ENCODE measurements around the gene RHD.
A peak's percentile ranks its signal among the peaks of the same experiment; 100 is the strongest.

RHD gene

GRCh38 chr1:25338188-25338981 lies 66.1 kb downstream of the RHD start, which contains the start of gene TMEM50A:
TMEM50A (plus strand) TSS chr1:25338334; CDS start chr1:25340487, 2,153 bp downstream.
- Histone ChIP-seq H3K4me1 (ENCODE audit: control extremely low read depth in 1 of 4, control insufficient read depth in 4 of 4, insufficient read depth in 4 of 4, low read length in 3 of 4) (peaks cover 8 to 17% (median 11%) of the 10 kb centered on the region in 4 experiments), H3K9me3 (ENCODE audit: control extremely low read depth in 1 of 5, control insufficient read depth in 4 of 5, insufficient read depth in 2 of 5, low read depth in 1 of 5, low read length in 4 of 5) (no peaks in the 10 kb centered on the region), H3K27me3 (replicated peaks in 2 of 5; ENCODE audit: control insufficient read depth in 4 of 5, insufficient read depth in 5 of 5, low read length in 4 of 5) (no peaks in the 10 kb centered on the region), H3K27ac (ENCODE audit: insufficient read depth in 1 of 2, low read depth in 1 of 2, low read length in 2 of 2, poor library complexity in 1 of 2, severe bottlenecking in 2 of 2) (peak within 1 kb of the TSS; percentile 79 to 92), H3K36me3 (ENCODE audit: control insufficient read depth in 4 of 4, insufficient read depth in 4 of 4, low read length in 3 of 4) (peaks cover 1 to 7% (median 4%) of the 10 kb centered on the region in 4 experiments), H3K4me3 (ENCODE audit: control insufficient read depth in 1 of 7, extremely low read depth in 1 of 7, insufficient read depth in 4 of 7, low read depth in 2 of 7, low read length in 6 of 7) (peak within 1 kb of the TSS; percentile 75 to 95 (median 93))
- DNase-seq = peak; percentile 79 to 91 (median 89)
- ChIA-PET POLR2A (interaction anchor here (1.0 to 1.7 kb wide), 2 partner anchors 91 to 98 kb away, joined by 4 read pairs; partner anchors contain the start of gene RSRP1), CTCF (no interaction called here)
- under 1% methylated on average over 27 of the region's 75 CpGs for WGBS (ENCODE audit: insufficient coverage)

GRCh38 chr1:25338986-25339385 lies 66.7 kb downstream of the RHD start:
- ChIA-PET CTCF (no interaction called here), POLR2A (interaction anchor here (0.5 to 1.7 kb wide), 3 partner anchors 13 to 99 kb away, joined by 4 to 5 read pairs (median 4); partner anchors contain the start of gene RSRP1)
- Histone ChIP-seq H3K36me3 (ENCODE audit: control insufficient read depth in 4 of 4, insufficient read depth in 4 of 4, low read length in 3 of 4) (peaks cover 3 to 13% (median 8%) of the 10 kb centered on the region in 4 experiments), H3K4me3 (ENCODE audit: control insufficient read depth in 1 of 7, extremely low read depth in 1 of 7, insufficient read depth in 4 of 7, low read depth in 2 of 7, low read length in 6 of 7) (peak overlapping the region in 6 of 7 experiments; percentile 75 to 95 (median 90)), H3K27me3 (replicated peaks in 2 of 5; ENCODE audit: control insufficient read depth in 4 of 5, insufficient read depth in 5 of 5, low read length in 4 of 5) (no peaks in the 10 kb centered on the region), H3K27ac (ENCODE audit: insufficient read depth in 1 of 2, low read depth in 1 of 2, low read length in 2 of 2, poor library complexity in 1 of 2, severe bottlenecking in 2 of 2) (peak overlapping the region; percentile 79 to 92), H3K9me3 (ENCODE audit: control extremely low read depth in 1 of 5, control insufficient read depth in 4 of 5, insufficient read depth in 2 of 5, low read depth in 1 of 5, low read length in 4 of 5) (no peaks in the 10 kb centered on the region), H3K4me1 (ENCODE audit: control extremely low read depth in 1 of 4, control insufficient read depth in 4 of 4, insufficient read depth in 4 of 4, low read length in 3 of 4) (peaks cover 8 to 17% (median 11%) of the 10 kb centered on the region in 4 experiments)
- WGBS (ENCODE audit: insufficient coverage) = 0% methylated on average over 5 of the region's 6 CpGs
- DNase-seq = peak in 2 of 3 donors; percentile 45 to 50

GRCh38 chr1:25341746-25342145 lies 69.4 kb downstream of the RHD start:
- Histone ChIP-seq H3K27ac (ENCODE audit: insufficient read depth in 1 of 2, low read depth in 1 of 2, low read length in 2 of 2, poor library complexity in 1 of 2, severe bottlenecking in 2 of 2) (no peak overlapping the region), H3K9me3 (ENCODE audit: control extremely low read depth in 1 of 5, control insufficient read depth in 4 of 5, insufficient read depth in 2 of 5, low read depth in 1 of 5, low read length in 4 of 5) (no peaks in the 10 kb centered on the region)
- POLR2A ChIA-PET = no interaction called here

GRCh38 chr1:25342846-25343245 lies 70.5 kb downstream of the RHD start:
- H3K36me3 ChIP-seq (ENCODE audit: control insufficient read depth in 4 of 4, insufficient read depth in 4 of 4, low read length in 3 of 4) = peaks cover 6 to 30% (median 23%) of the 10 kb centered on the region in 4 experiments
- no peak for DNase-seq
- H3K27ac ChIP-seq (ENCODE audit: insufficient read depth in 1 of 2, low read depth in 1 of 2, low read length in 2 of 2, poor library complexity in 1 of 2, severe bottlenecking in 2 of 2) = no peak overlapping the region
- CTCF ChIA-PET = interaction anchor here (0.8 to 1.5 kb wide), 2 partner anchors 103 to 1021 kb away, joined by 3 to 5 read pairs; no protein-coding TSS in a partner anchor
- no peaks in the 10 kb centered on the region for H3K9me3 ChIP-seq (ENCODE audit: control extremely low read depth in 1 of 5, control insufficient read depth in 4 of 5, insufficient read depth in 2 of 5, low read depth in 1 of 5, low read length in 4 of 5)
- POLR2A ChIA-PET = no interaction called here
- no CpG with 5 or more reads among the region's 1 CpG for WGBS (ENCODE audit: insufficient coverage)
- H3K27me3 ChIP-seq (replicated peaks in 2 of 5; ENCODE audit: control insufficient read depth in 4 of 5, insufficient read depth in 5 of 5, low read length in 4 of 5) = no peaks in the 10 kb centered on the region
- H3K4me3 ChIP-seq (ENCODE audit: control insufficient read depth in 1 of 7, extremely low read depth in 1 of 7, insufficient read depth in 4 of 7, low read depth in 2 of 7, low read length in 6 of 7) = no peak overlapping the region
- peaks cover 8 to 17% (median 11%) of the 10 kb centered on the region in 4 experiments for H3K4me1 ChIP-seq (ENCODE audit: control extremely low read depth in 1 of 4, control insufficient read depth in 4 of 4, insufficient read depth in 4 of 4, low read length in 3 of 4)

More at GRCh38 chr1:25341746-25342145, 69.4 kb downstream of the RHD start:
- Histone ChIP-seq H3K4me1 (ENCODE audit: control extremely low read depth in 1 of 4, control insufficient read depth in 4 of 4, insufficient read depth in 4 of 4, low read length in 3 of 4) (peaks cover 8 to 17% (median 11%) of the 10 kb centered on the region in 4 experiments), H3K4me3 (ENCODE audit: control insufficient read depth in 1 of 7, extremely low read depth in 1 of 7, insufficient read depth in 4 of 7, low read depth in 2 of 7, low read length in 6 of 7) (no peak overlapping the region), H3K36me3 (ENCODE audit: control insufficient read depth in 4 of 4, insufficient read depth in 4 of 4, low read length in 3 of 4) (peaks cover 6 to 26% (median 18%) of the 10 kb centered on the region in 4 experiments), H3K27me3 (replicated peaks in 2 of 5; ENCODE audit: control insufficient read depth in 4 of 5, insufficient read depth in 5 of 5, low read length in 4 of 5) (no peaks in the 10 kb centered on the region)
- CTCF ChIA-PET = interaction anchor here (1.5 kb wide), 1 partner anchor 102 kb away, joined by 5 read pairs; no protein-coding TSS in a partner anchor
- no peak for DNase-seq
- 81% methylated on average over 6 of the region's 6 CpGs for WGBS (ENCODE audit: insufficient coverage)

GRCh38 chr1:25343872-25344271 lies 71.6 kb downstream of the RHD start:
- no peak overlapping the region for H3K4me3 ChIP-seq (ENCODE audit: control insufficient read depth in 1 of 7, extremely low read depth in 1 of 7, insufficient read depth in 4 of 7, low read depth in 2 of 7, low read length in 6 of 7)
- ChIA-PET CTCF (no interaction called here), POLR2A (no interaction called here)
- H3K9me3 ChIP-seq (ENCODE audit: control extremely low read depth in 1 of 5, control insufficient read depth in 4 of 5, insufficient read depth in 2 of 5, low read depth in 1 of 5, low read length in 4 of 5) = no peaks in the 10 kb centered on the region
- 100% methylated on average over 3 of the region's 4 CpGs for WGBS (ENCODE audit: insufficient coverage)
- H3K27ac ChIP-seq (ENCODE audit: insufficient read depth in 1 of 2, low read depth in 1 of 2, low read length in 2 of 2, poor library complexity in 1 of 2, severe bottlenecking in 2 of 2) = no peak overlapping the region
- no peaks in the 10 kb centered on the region for H3K27me3 ChIP-seq (replicated peaks in 2 of 5; ENCODE audit: control insufficient read depth in 4 of 5, insufficient read depth in 5 of 5, low read length in 4 of 5)
- H3K4me1 ChIP-seq (ENCODE audit: control extremely low read depth in 1 of 4, control insufficient read depth in 4 of 4, insufficient read depth in 4 of 4, low read length in 3 of 4) = peaks cover 8 to 17% (median 11%) of the 10 kb centered on the region in 4 experiments
- peaks cover 7 to 33% (median 27%) of the 10 kb centered on the region in 4 experiments for H3K36me3 ChIP-seq (ENCODE audit: control insufficient read depth in 4 of 4, insufficient read depth in 4 of 4, low read length in 3 of 4)
- DNase-seq = no peak

- CTCF ChIA-PET = no interaction called here
Observed at GRCh38 chr1:25347556-25347955, 75.2 kb downstream of the RHD start.

GRCh38 chr1:25349606-25350005 lies 77.3 kb downstream of the RHD start:
- Histone ChIP-seq H3K36me3 (ENCODE audit: control insufficient read depth in 4 of 4, insufficient read depth in 4 of 4, low read length in 3 of 4) (peaks cover 5 to 51% (median 38%) of the 10 kb centered on the region in 4 experiments), H3K27ac (ENCODE audit: insufficient read depth in 1 of 2, low read depth in 1 of 2, low read length in 2 of 2, poor library complexity in 1 of 2, severe bottlenecking in 2 of 2) (no peak overlapping the region), H3K27me3 (replicated peaks in 2 of 5; ENCODE audit: control insufficient read depth in 4 of 5, insufficient read depth in 5 of 5, low read length in 4 of 5) (no peaks in the 10 kb centered on the region), H3K4me1 (ENCODE audit: control extremely low read depth in 1 of 4, control insufficient read depth in 4 of 4, insufficient read depth in 4 of 4, low read length in 3 of 4) (no peaks in the 10 kb centered on the region), H3K4me3 (ENCODE audit: control insufficient read depth in 1 of 7, extremely low read depth in 1 of 7, insufficient read depth in 4 of 7, low read depth in 2 of 7, low read length in 6 of 7) (no peak overlapping the region), H3K9me3 (ENCODE audit: control extremely low read depth in 1 of 5, control insufficient read depth in 4 of 5, insufficient read depth in 2 of 5, low read depth in 1 of 5, low read length in 4 of 5) (no peaks in the 10 kb centered on the region)
- ChIA-PET CTCF (no interaction called here), POLR2A (no interaction called here)
- WGBS (ENCODE audit: insufficient coverage) = 94% methylated on average over 2 of the region's 3 CpGs
- no peak for DNase-seq

More at GRCh38 chr1:25347556-25347955, 75.2 kb downstream of the RHD start:
- no peak overlapping the region for H3K4me3 ChIP-seq (ENCODE audit: control insufficient read depth in 1 of 7, extremely low read depth in 1 of 7, insufficient read depth in 4 of 7, low read depth in 2 of 7, low read length in 6 of 7)
- POLR2A ChIA-PET = no interaction called here
- H3K4me1 ChIP-seq (ENCODE audit: control extremely low read depth in 1 of 4, control insufficient read depth in 4 of 4, insufficient read depth in 4 of 4, low read length in 3 of 4) = no peaks in the 10 kb centered on the region
- peaks cover 11 to 49% (median 37%) of the 10 kb centered on the region in 4 experiments for H3K36me3 ChIP-seq (ENCODE audit: control insufficient read depth in 4 of 4, insufficient read depth in 4 of 4, low read length in 3 of 4)
- WGBS (ENCODE audit: insufficient coverage) = 100% methylated on average over 1 of the region's 2 CpGs
- no peaks in the 10 kb centered on the region for H3K27me3 ChIP-seq (replicated peaks in 2 of 5; ENCODE audit: control insufficient read depth in 4 of 5, insufficient read depth in 5 of 5, low read length in 4 of 5)
- no peaks in the 10 kb centered on the region for H3K9me3 ChIP-seq (ENCODE audit: control extremely low read depth in 1 of 5, control insufficient read depth in 4 of 5, insufficient read depth in 2 of 5, low read depth in 1 of 5, low read length in 4 of 5)
- H3K27ac ChIP-seq (ENCODE audit: insufficient read depth in 1 of 2, low read depth in 1 of 2, low read length in 2 of 2, poor library complexity in 1 of 2, severe bottlenecking in 2 of 2) = no peak overlapping the region
- no peak for DNase-seq

Data from common myeloid progenitor, CD34-positive (primary cell).